Hepatocyte (in vitro differentiated cells): ENCODE measurements around the gene MGAT5B.

Experiments
- EZH2phosphoT487 ChIP-seq: fragments of 200-600 bp; sonication (generic); IDR thresholded peaks from one replicate; pipeline ENCODE4 v1.6.1; 2018; ENCODE audit warnings: antibody characterized with exemption, mild to moderate bottlenecking, low read depth, moderate library complexity; ENCODE audit not compliant: unreplicated experiment, severe bottlenecking
- TF ChIP-seq, protein P1 (sequence below): fragments of 200-600 bp; sonication (generic); IDR thresholded peaks from 2 replicates; pipeline ENCODE4 v1.5.1; 2016; ENCODE audit warnings: antibody characterized with exemption, mild to moderate bottlenecking; ENCODE audit not compliant: poor library complexity

DNA sequence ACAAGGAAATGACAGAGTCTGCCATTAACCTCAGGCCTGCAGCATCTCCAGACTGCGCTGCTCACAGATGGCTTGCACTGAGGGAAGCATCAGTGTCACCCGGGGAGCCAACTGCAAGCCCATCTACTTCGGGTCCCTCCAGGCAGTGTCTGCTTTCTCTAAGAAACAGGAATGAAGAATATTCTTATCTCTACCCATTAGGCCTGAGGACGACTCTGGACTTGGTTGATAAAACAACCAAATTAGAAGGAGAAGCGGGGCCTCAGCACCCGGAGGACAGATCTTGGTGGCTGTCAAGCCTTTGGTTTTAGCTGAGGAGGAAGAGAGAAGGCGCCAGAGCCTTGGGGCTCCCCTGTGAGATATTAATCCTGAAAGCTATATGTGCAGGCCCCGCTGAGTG lies 19.5 kb upstream of the MGAT5B start:
- TF ChIP-seq EZH2phosphoT487 = no peak
- TF ChIP-seq, protein P1, sequence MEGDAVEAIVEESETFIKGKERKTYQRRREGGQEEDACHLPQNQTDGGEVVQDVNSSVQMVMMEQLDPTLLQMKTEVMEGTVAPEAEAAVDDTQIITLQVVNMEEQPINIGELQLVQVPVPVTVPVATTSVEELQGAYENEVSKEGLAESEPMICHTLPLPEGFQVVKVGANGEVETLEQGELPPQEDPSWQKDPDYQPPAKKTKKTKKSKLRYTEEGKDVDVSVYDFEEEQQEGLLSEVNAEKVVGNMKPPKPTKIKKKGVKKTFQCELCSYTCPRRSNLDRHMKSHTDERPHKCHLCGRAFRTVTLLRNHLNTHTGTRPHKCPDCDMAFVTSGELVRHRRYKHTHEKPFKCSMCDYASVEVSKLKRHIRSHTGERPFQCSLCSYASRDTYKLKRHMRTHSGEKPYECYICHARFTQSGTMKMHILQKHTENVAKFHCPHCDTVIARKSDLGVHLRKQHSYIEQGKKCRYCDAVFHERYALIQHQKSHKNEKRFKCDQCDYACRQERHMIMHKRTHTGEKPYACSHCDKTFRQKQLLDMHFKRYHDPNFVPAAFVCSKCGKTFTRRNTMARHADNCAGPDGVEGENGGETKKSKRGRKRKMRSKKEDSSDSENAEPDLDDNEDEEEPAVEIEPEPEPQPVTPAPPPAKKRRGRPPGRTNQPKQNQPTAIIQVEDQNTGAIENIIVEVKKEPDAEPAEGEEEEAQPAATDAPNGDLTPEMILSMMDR = no peak
